Measurements from ENCODE around the gene PRM2.
A peak's percentile ranks its signal among the peaks of the same experiment; 100 is the strongest.

GRCh38 chr16:11283820-11284248 is 7.6 kb upstream of the PRM2 start:
- TF ChIP-seq CTCF (IDR thresholded peaks at IDR 0.05; ENCODE audit: control extremely low read depth in 1 of 3, insufficient read depth in 1 of 3, low read depth in 1 of 3, low read length in 3 of 3) (peak in 1 of 3 experiments; percentile 7; a peak in 1 of 4 replicates), CEBPB (IDR thresholded peaks at IDR 0.05; ENCODE audit: low read depth, low read length) (peak; percentile 51; the same call in 1 of the 2 replicates)

All from H1 (cell line).